PC-9 (cell line): Measurements from ENCODE around the gene KCNJ10. TPM values are rescaled to one million over a fixed set of nuclear protein-coding genes. Genes with fewer than 3 reads are reported as not detected.
A peak's percentile ranks its signal among the peaks of the same experiment; 100 is the strongest.

Experiments used
- BruUV-seq: library from RNA; stranded (reverse); fragments of 400-500 nt; replicated peaks from 2 replicates; lab custom pipeline; 2021; lab: Mats Ljungman, UMichigan
- CTCF ChIA-PET: fragments of 300-600 bp; sonication (Branson Sonifier 250); formaldehyde crosslinking; loops from one replicate; lab custom pipeline; 2022; ENCODE audit warnings: antibody characterized with exemption; lab: Charles Lee
- POLR2A ChIA-PET: fragments of 300-600 bp; sonication (Branson Sonifier 250); formaldehyde crosslinking; loops from one replicate; lab custom pipeline; 2022; ENCODE audit warnings: antibody characterized with exemption; ENCODE audit not compliant: unreplicated experiment; lab: Charles Lee
- DNase-seq, 2 experiments: peaks; one replicate each; pipeline versions ENCODE4 v3.0.0 to v3.0.0-alpha.2; 2015 to 2022; ENCODE audit warnings: mixed read lengths in 1 of 2
- H2AFZ ChIP-seq: fragments of 200-600 bp; sonication (generic); 2 replicates; pipeline ENCODE4 v1.8.1; 2017; ENCODE audit warnings: antibody characterized with exemption
- H3F3A ChIP-seq: fragments of 200-600 bp; sonication (generic); 2 replicates; pipeline ENCODE4 v1.8.1; 2017; ENCODE audit warnings: antibody characterized with exemption, mild to moderate bottlenecking, low read depth; ENCODE audit not compliant: insufficient read depth
- H3K27ac ChIP-seq: fragments of 200-600 bp; sonication (generic); 2 replicates; pipeline ENCODE4 v1.6.1; 2016; ENCODE audit warnings: mixed run types
- H3K27me3 ChIP-seq: fragments of 200-600 bp; sonication (generic); 2 replicates; pipeline ENCODE4 v1.6.1; 2016; ENCODE audit warnings: low read depth, mixed run types; ENCODE audit not compliant: insufficient read depth
- H3K36me3 ChIP-seq: fragments of 200-600 bp; sonication (generic); 2 replicates; pipeline ENCODE4 v1.6.1; 2016; ENCODE audit warnings: low read depth, mixed run types
- H3K4me1 ChIP-seq: fragments of 200-600 bp; sonication (generic); replicated peaks from 2 replicates; pipeline ENCODE4 v1.6.1; 2016; ENCODE audit warnings: mixed run types; ENCODE audit not compliant: insufficient read depth
- H3K4me2 ChIP-seq: fragments of 200-600 bp; sonication (generic); 2 replicates; pipeline ENCODE4 v1.6.1; 2017; ENCODE audit warnings: mixed run types
- H3K4me3 ChIP-seq: fragments of 200-600 bp; sonication (generic); 2 replicates; pipeline ENCODE4 v1.6.1; 2016; ENCODE audit warnings: mixed run types
- H3K79me2 ChIP-seq: fragments of 200-600 bp; sonication (generic); 2 replicates; pipeline ENCODE4 v1.6.1; 2017; ENCODE audit warnings: low read depth, mixed run types
- H3K9me2 ChIP-seq: fragments of 200-600 bp; sonication (generic); 2 replicates; pipeline ENCODE4 v1.8.1; 2017; ENCODE audit warnings: mild to moderate bottlenecking; ENCODE audit not compliant: insufficient read depth
- H3K9me3 ChIP-seq: fragments of 200-600 bp; sonication (generic); 2 replicates; pipeline ENCODE4 v1.8.1; 2016; ENCODE audit warnings: low read depth; ENCODE audit not compliant: insufficient read depth
- H4K20me1 ChIP-seq: fragments of 200-600 bp; sonication (generic); 2 replicates; pipeline ENCODE4 v1.8.1; 2017; ENCODE audit not compliant: insufficient read depth
- EZH2 ChIP-seq: fragments of 200-600 bp; sonication (generic); IDR thresholded peaks from 2 replicates; pipeline ENCODE4 v1.8.0; 2017; ENCODE audit warnings: antibody characterized with exemption, low read depth
- intact Hi-C: fragments of 100-400 bp; cut with micrococcal nuclease; formaldehyde crosslinking; loops from one replicate; pipeline ENCODE4 v1.10.0; 2022; ENCODE audit not compliant: unreplicated experiment
- total RNA-seq: library from RNA; stranded (reverse); gene quantifications from 2 replicates; pipeline ENCODE4 v1.2.3, GENCODE V29; 2021
- TF ChIP-seq, protein P1 (sequence below): fragments of 200-600 bp; sonication (generic); conservative IDR thresholded peaks from 2 replicates; pipeline ENCODE4 v1.6.1; 2017; ENCODE audit warnings: mixed run types, antibody characterized with exemption, mild to moderate bottlenecking, moderate library complexity

The KCNJ10 gene
- total RNA-seq, 1 experiment from 2014 or later: not detected

- ChIA-PET CTCF (no interaction called here), POLR2A (no interaction called here)
Observed at GRCh38 chr1:160061369-160062229, 8.4 kb downstream of the KCNJ10 start.

DNA sequence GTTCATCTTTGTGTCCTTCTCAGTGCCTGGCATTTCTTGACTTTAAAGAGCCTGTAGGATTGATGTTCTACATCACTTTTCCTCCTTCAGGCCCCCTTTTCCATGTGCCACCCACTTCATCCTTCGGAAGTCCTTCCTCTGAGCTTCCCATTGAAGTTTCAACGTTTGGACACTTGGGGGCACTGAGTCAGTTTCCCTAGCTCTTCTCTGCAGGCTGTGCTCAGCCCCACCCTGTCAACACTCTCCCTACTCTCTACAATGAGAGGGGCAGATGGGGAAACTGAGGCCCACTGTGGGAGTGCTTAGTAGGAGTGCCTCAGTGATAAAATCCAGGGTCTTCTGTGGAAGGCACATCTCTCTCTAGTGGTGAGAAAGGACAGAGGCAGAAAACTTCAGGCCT, 11.9 kb downstream of the KCNJ10 start:
- H3K27ac ChIP-seq: no peak overlapping the region
- no peak overlapping the region for H3K4me3 ChIP-seq
- no peak overlapping the region for H3K4me2 ChIP-seq
- POLR2A ChIA-PET: no interaction called here
- DNase-seq: no peak
- no peaks in the 10 kb centered on the region for H3K79me2 ChIP-seq
- no peaks in the 10 kb centered on the region for H3K36me3 ChIP-seq
- peaks cover 6% of the 10 kb centered on the region; the same call in 1 of the 2 replicates for H3K4me1 ChIP-seq
- TF ChIP-seq, protein P1, sequence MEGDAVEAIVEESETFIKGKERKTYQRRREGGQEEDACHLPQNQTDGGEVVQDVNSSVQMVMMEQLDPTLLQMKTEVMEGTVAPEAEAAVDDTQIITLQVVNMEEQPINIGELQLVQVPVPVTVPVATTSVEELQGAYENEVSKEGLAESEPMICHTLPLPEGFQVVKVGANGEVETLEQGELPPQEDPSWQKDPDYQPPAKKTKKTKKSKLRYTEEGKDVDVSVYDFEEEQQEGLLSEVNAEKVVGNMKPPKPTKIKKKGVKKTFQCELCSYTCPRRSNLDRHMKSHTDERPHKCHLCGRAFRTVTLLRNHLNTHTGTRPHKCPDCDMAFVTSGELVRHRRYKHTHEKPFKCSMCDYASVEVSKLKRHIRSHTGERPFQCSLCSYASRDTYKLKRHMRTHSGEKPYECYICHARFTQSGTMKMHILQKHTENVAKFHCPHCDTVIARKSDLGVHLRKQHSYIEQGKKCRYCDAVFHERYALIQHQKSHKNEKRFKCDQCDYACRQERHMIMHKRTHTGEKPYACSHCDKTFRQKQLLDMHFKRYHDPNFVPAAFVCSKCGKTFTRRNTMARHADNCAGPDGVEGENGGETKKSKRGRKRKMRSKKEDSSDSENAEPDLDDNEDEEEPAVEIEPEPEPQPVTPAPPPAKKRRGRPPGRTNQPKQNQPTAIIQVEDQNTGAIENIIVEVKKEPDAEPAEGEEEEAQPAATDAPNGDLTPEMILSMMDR: no peak; the same call in 1 of the 2 replicates
- no peak for TF ChIP-seq EZH2
- H4K20me1 ChIP-seq: no peaks in the 10 kb centered on the region
- CTCF ChIA-PET: interaction anchor here (0.6 to 1.1 kb wide), 3 partner anchors 11 to 21 kb away, joined by 4 read pairs; no protein-coding TSS in a partner anchor
- no peaks in the 10 kb centered on the region for H3K9me3 ChIP-seq
- no TSS peak for BruUV-seq
- no peaks in the 10 kb centered on the region for H3K9me2 ChIP-seq
- H2AFZ ChIP-seq: no peak overlapping the region
- intact Hi-C loops: no loop called here
- no peaks in the 10 kb centered on the region for H3F3A ChIP-seq
- peaks cover 71% of the 10 kb centered on the region for H3K27me3 ChIP-seq

More at GRCh38 chr1:160061369-160062229, 8.4 kb downstream of the KCNJ10 start:
- Histone ChIP-seq H3K9me3 (no peaks in the 10 kb centered on the region), H3K9me2 (no peaks in the 10 kb centered on the region), H3K36me3 (no peaks in the 10 kb centered on the region), H3K79me2 (no peaks in the 10 kb centered on the region), H2AFZ (no peak overlapping the region), H3F3A (no peaks in the 10 kb centered on the region), H3K4me2 (peak overlapping the region; percentile 59), H3K27me3 (peaks cover 40% of the 10 kb centered on the region), H3K4me1 (peaks cover 6% of the 10 kb centered on the region; the same call in 1 of the 2 replicates), H4K20me1 (no peaks in the 10 kb centered on the region), H3K27ac (no peak overlapping the region), H3K4me3 (no peak overlapping the region)
- intact Hi-C loops: no loop called here
- BruUV-seq: no TSS peak
- TF ChIP-seq, protein P1: no peak
- no peak for TF ChIP-seq EZH2
- peak in 1 of 2 experiments; percentile 43 for DNase-seq

- BruUV-seq: no TSS peak
- H3K27ac ChIP-seq: no peak overlapping the region
- H3K9me3 ChIP-seq: no peaks in the 10 kb centered on the region
- no peaks in the 10 kb centered on the region for H3K9me2 ChIP-seq
- H3F3A ChIP-seq: no peaks in the 10 kb centered on the region
- no peak for TF ChIP-seq EZH2
- TF ChIP-seq, protein P1: no peak
- peaks cover 85% of the 10 kb centered on the region for H3K27me3 ChIP-seq
- no peaks in the 10 kb centered on the region for H3K36me3 ChIP-seq
- H3K4me1 ChIP-seq: peaks cover 6% of the 10 kb centered on the region; the same call in 1 of the 2 replicates
- H4K20me1 ChIP-seq: no peaks in the 10 kb centered on the region
- no peak overlapping the region for H3K4me3 ChIP-seq
- no peak for DNase-seq
- CTCF ChIA-PET: no interaction called here
- H3K79me2 ChIP-seq: no peaks in the 10 kb centered on the region
- POLR2A ChIA-PET: no interaction called here
- H2AFZ ChIP-seq: no peak overlapping the region
- intact Hi-C loops: no loop called here
- no peak overlapping the region for H3K4me2 ChIP-seq
Observed at GRCh38 chr1:160056648-160057169, 13.3 kb downstream of the KCNJ10 start.
